ENCODE data around the gene TMOD1. TPM values are rescaled to one million over a fixed set of nuclear protein-coding genes. Genes with fewer than 3 reads are reported as not detected.

The TMOD1 gene
- total and polyA plus RNA-seq, 4 donors = 2.4 to 7.9 (median 5.2) TPM

DNA sequence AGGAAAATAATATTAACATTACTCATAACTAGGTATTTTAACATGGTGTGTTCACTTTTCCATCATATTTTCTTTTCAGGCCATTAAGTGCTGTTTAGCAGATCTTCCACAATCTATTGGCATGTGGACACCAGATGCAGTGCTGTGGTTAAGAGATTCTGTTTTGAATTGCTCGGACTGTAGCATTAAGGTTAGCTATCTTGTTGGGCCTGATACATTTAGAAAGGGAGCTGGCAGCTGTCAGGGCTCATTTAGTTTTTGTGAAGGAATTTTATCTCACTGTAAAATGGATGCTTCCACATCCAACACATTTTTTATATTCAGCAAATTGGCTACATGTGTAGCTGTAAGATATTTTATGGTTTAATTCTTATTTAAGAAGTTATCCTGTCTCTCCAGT lies 20.7 kb upstream of the TMOD1 start:
- Histone ChIP-seq H3K4me3 (no peak overlapping the region), H3K36me3 (ENCODE audit: control insufficient read depth in 4 of 4, insufficient read depth in 4 of 4, low read length in 4 of 4) (peaks cover 0 to 14% (median 6%) of the 10 kb centered on the region in 4 donors), H3K9ac (ENCODE audit: insufficient read depth in 1 of 2, low read length in 2 of 2) (no peak overlapping the region), H3K27ac (ENCODE audit: low read depth in 1 of 2, low read length in 1 of 2) (no peak overlapping the region), H3K9me3 (ENCODE audit: control insufficient read depth in 4 of 4, insufficient read depth in 3 of 4, low read length in 3 of 4) (peaks cover 0 to 2% (median 0%) of the 10 kb centered on the region in 4 donors), H3K4me1 (ENCODE audit: control insufficient read depth in 5 of 5, insufficient read depth in 5 of 5, low read length in 5 of 5) (peaks cover 0 to 2% (median 0%) of the 10 kb centered on the region in 5 donors), H3K27me3 (ENCODE audit: control insufficient read depth in 3 of 3, insufficient read depth in 3 of 3, low read length in 2 of 3) (no peaks in the 10 kb centered on the region)
- no peak for DNase-seq
- WGBS, 2 donors = 94 to 97% methylated on average over 1 of the region's 1 CpG
- TF ChIP-seq CTCF (IDR thresholded peaks at IDR 0.05; ENCODE audit: control extremely low read depth, extremely low read depth) = no peak
- ATAC-seq (ENCODE audit: insufficient read depth, low FRiP score) = no peak

- Histone ChIP-seq H3K9ac (ENCODE audit: insufficient read depth in 1 of 2, low read length in 2 of 2) (no peak overlapping the region), H3K4me3 (no peak overlapping the region), H3K27me3 (ENCODE audit: control insufficient read depth in 3 of 3, insufficient read depth in 3 of 3, low read length in 2 of 3) (no peaks in the 10 kb centered on the region), H3K4me1 (ENCODE audit: control insufficient read depth in 5 of 5, insufficient read depth in 5 of 5, low read length in 5 of 5) (peaks cover 0 to 2% (median 0%) of the 10 kb centered on the region in 5 donors), H3K27ac (ENCODE audit: low read depth in 1 of 2, low read length in 1 of 2) (no peak overlapping the region), H3K36me3 (ENCODE audit: control insufficient read depth in 4 of 4, insufficient read depth in 4 of 4, low read length in 4 of 4) (peaks cover 0 to 14% (median 6%) of the 10 kb centered on the region in 4 donors), H3K9me3 (ENCODE audit: control insufficient read depth in 4 of 4, insufficient read depth in 3 of 4, low read length in 3 of 4) (peaks cover 0 to 2% (median 0%) of the 10 kb centered on the region in 4 donors)
- DNase-seq (no peak), ATAC-seq (ENCODE audit: insufficient read depth, low FRiP score) (no peak)
- TF ChIP-seq CTCF (IDR thresholded peaks at IDR 0.05; ENCODE audit: control extremely low read depth, extremely low read depth) = no peak
- WGBS, 2 donors = 83 to 100% methylated on average over 1 of the region's 1 CpG
Observed at GRCh38 chr9:97484134-97484533, 17.3 kb upstream of the TMOD1 start.

DNA sequence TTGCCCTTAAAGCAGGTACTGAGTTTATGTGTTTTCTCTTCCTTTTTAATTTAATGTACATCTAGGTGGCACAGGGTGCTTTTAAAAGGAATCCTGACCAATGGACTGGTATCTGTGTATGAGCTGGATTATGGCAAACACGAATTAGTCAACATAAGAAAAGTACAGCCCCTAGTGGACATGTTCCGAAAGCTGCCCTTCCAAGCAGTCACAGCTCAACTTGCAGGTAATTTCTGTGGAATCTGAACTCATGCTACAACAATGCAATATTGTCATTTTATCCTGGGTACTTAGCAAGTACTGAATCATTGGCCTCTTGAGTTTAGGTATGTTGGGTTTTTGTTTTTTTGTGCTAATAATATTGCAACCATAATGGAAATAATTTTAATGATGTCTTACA lies 14.4 kb upstream of the TMOD1 start:
- TF ChIP-seq CTCF (IDR thresholded peaks at IDR 0.05; ENCODE audit: control extremely low read depth, extremely low read depth) = no peak
- ATAC-seq (ENCODE audit: insufficient read depth, low FRiP score) (no peak), DNase-seq (no peak)
- no peak overlapping the region for H3K4me3 ChIP-seq
- H3K4me1 ChIP-seq (ENCODE audit: control insufficient read depth in 5 of 5, insufficient read depth in 5 of 5, low read length in 5 of 5) = no peaks in the 10 kb centered on the region
- no peaks in the 10 kb centered on the region for H3K27me3 ChIP-seq (ENCODE audit: control insufficient read depth in 3 of 3, insufficient read depth in 3 of 3, low read length in 2 of 3)
- no peaks in the 10 kb centered on the region for H3K9me3 ChIP-seq (ENCODE audit: control insufficient read depth in 4 of 4, insufficient read depth in 3 of 4, low read length in 3 of 4)
- 81 to 83% methylated on average over 2 of the region's 2 CpGs for WGBS, 2 donors
- H3K27ac ChIP-seq (ENCODE audit: low read depth in 1 of 2, low read length in 1 of 2) = no peak overlapping the region
- no peak overlapping the region for H3K9ac ChIP-seq (ENCODE audit: insufficient read depth in 1 of 2, low read length in 2 of 2)
- peaks cover 0 to 12% (median 5%) of the 10 kb centered on the region in 4 donors for H3K36me3 ChIP-seq (ENCODE audit: control insufficient read depth in 4 of 4, insufficient read depth in 4 of 4, low read length in 4 of 4)

- Histone ChIP-seq H3K4me1 (ENCODE audit: control insufficient read depth in 5 of 5, insufficient read depth in 5 of 5, low read length in 5 of 5) (no peaks in the 10 kb centered on the region), H3K9me3 (ENCODE audit: control insufficient read depth in 4 of 4, insufficient read depth in 3 of 4, low read length in 3 of 4) (no peaks in the 10 kb centered on the region), H3K9ac (ENCODE audit: insufficient read depth in 1 of 2, low read length in 2 of 2) (no peak overlapping the region), H3K4me3 (no peak overlapping the region), H3K27me3 (ENCODE audit: control insufficient read depth in 3 of 3, insufficient read depth in 3 of 3, low read length in 2 of 3) (no peaks in the 10 kb centered on the region), H3K27ac (ENCODE audit: low read depth in 1 of 2, low read length in 1 of 2) (no peak overlapping the region), H3K36me3 (ENCODE audit: control insufficient read depth in 4 of 4, insufficient read depth in 4 of 4, low read length in 4 of 4) (peaks cover 0 to 9% (median 4%) of the 10 kb centered on the region in 4 donors)
- DNase-seq = no peak
- ATAC-seq (ENCODE audit: insufficient read depth, low FRiP score) = no peak
- 99 to 100% methylated on average over 1 of the region's 1 CpG for WGBS, 2 donors
- TF ChIP-seq CTCF (IDR thresholded peaks at IDR 0.05; ENCODE audit: control extremely low read depth, extremely low read depth) = no peak
Observed at GRCh38 chr9:97487861-97488260, 13.6 kb upstream of the TMOD1 start.

All from lung (tissue), 12 donors.